NCI-H510A treated with DMSO at 0.1 percent for 48 hours (cell line): ENCODE measurements around the gene C10orf120.
A peak's percentile ranks its signal among the peaks of the same experiment; 100 is the strongest.

Experiments used
- DNase-seq: peaks from one replicate; lab custom pipeline; 2025; lab: John Stamatoyannopoulos, UW

C10orf120 gene

DNA sequence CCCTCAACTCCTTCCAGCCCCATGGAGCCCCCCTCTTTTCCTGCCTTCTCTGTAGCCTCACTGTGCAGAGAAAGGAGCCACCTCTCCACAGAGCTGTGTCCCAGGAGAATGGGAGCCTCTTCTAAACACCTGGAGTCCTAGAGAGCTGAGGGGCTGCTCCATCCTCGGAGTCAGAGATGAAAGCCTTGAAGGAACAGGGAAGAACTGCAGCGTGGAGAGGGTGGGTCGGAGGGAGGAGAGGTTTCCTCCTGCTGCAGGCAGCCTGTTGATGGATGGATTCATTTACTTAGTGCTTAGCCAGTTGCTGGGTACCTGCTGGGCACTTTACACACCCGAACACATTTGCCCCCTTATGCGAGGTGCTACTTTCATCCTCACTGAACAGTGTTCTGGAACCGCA lies 39.0 kb downstream of the C10orf120 start:
- no peak for DNase-seq

DNA sequence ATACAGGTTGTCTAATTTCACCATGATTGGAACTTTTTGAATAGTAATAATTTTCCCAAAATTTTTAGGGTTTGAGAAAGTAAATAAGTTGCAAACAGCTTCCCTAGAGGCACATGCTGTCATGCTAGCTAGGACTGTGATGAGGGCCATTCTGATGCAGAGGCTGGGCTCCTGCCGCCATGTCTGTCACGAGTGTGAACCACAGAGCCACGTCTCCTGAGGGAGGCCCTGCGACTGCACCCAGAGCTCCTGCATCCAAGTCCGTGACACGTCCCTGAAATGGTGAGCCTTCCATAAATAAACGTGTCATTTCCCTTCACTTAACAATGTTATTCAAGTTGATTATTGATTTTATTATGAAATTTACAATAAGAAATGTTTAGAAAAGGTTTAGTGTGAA lies 40.0 kb downstream of the C10orf120 start:
- DNase-seq = no peak

DNA sequence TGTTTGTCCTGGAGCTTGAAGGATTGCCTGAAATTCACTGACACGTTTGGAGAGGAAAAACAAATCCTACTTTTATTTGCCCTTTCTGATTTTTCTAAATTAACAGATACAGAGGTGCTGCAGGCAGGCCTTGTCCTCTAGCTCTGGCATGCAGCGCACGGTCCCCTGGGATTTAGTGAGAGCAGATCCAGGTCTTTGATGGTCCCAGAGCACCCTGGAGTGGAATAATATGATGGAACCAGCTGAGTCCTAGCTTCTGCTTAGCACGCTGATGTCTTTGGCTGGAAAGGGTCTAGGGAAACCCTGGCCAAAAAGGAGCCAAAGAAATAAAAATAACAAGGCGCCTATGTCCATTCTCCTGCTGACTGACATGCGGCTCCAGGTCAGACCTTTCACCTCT lies 40.5 kb downstream of the C10orf120 start:
- no peak for DNase-seq

DNA sequence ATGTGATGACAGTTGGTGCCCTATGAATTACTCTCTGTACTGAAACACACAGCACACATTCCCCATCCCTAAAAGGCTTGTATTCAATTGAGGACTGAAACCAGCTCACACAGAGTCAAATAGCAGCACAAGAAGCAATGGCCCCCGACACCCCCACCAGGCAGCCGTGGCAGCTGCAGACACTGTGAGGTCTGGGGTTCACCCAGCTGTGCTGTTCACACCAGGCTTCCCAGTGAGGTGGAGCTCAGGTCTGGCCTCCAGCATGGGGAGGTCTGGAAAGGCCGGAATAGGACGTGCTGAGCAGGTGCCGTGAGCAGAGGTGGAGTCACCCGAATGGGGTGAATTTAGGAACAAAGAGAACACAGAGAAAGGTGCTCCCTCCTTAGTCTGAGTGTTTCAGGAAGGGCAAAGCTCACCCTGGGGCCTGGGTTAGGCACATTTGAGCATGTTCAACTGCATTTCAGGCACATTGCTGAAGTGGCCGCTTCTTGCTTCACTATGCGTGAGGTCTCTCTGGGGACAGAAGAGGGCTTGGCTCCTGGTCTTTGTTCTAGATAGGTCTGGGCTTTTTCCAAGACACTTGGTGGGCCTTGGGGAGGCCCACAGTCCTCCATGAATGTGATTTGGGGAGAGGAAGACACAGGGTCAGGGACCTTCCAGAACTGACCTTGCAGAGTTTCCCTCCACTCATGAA lies 41.1 kb downstream of the C10orf120 start:
- no peak for DNase-seq

DNA sequence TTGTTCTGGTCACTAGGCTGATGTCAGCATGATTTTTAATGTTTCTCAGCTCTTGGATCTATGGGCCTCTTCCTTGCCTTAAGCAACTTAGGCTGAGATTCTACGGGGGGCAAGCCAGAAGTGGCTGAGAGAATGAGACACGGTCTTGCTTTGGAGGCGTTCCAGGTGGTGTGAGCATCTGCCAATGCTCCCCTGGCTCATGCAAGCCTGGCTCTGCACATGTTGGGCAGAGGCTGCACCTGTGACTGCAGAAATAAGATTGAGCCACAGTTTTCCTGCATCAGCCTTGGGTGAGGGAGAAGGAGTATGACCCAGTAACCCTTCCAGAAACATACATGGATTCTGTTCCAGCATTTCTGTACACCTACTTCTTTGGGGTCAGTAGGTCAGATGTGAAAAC lies 41.9 kb downstream of the C10orf120 start:
- no peak for DNase-seq

DNA sequence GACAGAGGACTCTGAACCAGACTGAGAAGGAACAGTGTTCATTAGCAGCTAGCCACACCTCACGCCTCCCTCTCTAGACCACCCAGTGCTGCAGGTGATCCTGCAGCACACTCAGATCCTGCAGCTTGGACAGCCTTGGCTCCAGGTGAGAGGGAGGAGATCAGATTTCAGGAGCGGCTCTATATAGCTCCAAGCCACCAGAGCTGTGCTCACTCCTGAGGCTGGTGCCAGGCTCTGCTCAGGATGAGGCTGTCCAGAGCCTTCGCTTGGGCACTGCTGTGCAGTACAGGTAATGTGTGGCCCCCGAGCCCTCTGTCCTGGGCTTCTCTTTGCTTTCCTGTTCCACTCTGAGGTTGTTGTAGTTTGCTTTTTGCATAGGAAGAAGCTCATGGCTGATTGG lies 42.4 kb downstream of the C10orf120 start:
- no peak for DNase-seq

DNA sequence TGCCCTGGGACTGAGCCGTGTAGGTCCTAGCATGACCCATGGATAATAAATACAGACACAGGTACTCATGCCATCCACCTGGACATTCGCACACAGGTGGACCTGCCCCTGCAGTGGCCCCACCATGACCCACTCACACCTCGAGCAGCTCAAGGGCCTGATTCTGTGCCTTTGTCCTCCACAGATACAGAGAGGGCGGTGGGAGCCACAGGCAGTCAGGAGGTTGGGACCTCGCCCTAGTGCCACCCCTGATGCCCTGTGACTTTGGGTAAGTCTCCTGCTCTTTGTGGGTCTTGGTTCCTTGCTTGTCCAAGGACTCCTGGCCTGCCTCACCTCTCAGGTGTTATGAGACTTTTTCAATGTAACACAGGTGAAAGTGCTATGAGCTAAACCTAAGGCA lies 42.9 kb downstream of the C10orf120 start:
- DNase-seq = no peak

DNA sequence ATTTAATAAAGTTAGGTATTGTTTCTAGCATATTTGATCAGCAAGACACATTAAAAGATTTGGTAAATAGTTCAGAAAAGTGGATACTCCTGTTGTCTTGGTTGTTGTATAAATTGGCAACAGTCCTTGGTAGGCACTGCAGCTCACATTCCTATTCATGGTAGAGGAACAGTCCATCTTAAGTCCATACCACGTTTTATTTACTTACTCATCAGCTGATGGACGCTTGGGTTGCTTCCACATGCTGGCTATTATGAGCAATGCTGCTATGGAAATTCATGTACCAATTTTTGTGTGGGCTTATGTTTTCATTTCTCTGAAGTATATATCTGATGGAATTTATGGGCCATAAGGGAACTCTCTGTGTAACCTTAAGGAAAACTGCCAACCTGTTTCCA lies 43.3 kb downstream of the C10orf120 start:
- no peak for DNase-seq

DNA sequence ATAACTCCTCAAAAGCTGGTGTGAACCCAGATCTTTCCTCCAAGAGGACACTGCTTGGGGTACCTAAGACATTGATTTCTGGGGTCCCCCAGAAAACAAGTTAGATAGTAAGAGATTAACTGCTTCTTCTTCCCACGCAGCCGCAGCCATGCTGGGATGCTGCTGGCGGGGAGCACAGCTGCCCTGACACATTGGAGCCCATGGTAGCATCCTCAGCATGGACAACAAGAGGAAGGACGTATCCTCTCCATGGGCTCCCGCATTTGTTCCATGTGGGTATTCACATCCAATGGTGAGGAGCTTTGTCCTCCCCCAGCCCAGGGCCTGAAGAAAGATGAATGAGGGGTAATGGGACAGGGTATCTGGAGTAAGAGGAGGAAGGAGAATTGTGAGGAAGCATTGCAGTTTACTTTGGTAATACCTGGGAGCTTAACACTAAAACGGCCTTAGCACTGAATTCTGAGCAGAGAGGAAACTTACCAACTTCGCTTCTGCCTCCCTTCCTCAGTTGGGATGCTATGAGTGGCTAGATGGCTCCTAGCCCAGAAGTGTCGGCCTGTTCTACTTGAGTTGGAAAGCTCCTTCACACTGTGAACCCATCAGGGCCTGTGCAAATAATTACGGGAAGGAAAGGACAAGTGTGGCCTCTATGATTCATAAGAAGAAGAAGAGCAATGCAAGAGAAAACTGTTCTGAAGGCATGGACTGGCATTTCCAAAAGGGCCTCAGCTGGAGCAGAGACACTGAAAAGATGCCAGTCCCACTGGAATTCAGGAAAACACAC lies 43.9 kb downstream of the C10orf120 start:
- no peak for DNase-seq

DNA sequence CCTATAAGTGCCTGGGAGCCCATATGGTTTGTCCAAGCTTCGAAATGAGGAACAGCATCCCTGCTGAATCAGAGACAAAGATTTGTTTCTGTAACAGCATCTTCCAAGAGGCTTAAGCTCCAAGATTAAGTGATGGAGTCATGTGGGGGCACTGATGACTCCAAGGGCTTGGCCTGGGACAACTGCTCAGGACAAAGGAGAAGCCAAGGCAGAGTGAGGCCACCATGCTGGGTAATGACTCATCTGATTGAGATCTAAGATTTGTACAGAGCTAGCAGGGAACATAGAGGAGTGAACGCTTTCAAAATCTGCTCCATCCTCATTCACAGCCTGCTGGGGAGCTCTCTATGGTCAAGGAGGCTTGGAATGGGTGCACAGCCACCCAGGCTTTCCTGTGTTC lies 49.3 kb downstream of the C10orf120 start:
- no peak for DNase-seq

DNA sequence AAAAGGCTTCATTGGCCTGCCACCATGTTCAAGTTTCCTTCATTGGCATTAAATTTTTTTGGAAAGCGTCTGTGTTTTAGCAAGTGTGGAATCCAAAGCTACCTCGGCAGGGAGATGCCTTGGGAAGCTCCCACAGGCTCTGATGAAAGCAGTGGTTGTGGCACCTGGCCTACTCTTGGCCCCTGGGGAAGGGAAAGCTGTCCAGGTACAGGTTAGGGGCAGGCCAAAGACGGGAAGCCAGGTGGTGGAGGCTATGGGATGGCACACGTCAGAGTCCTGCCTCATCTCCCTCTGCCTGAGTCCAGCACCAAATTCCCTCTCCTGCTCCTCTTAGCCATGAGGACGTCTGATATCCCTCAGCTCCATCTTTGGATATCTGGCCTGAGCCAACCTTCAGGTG lies 49.7 kb downstream of the C10orf120 start:
- DNase-seq = no peak

DNA sequence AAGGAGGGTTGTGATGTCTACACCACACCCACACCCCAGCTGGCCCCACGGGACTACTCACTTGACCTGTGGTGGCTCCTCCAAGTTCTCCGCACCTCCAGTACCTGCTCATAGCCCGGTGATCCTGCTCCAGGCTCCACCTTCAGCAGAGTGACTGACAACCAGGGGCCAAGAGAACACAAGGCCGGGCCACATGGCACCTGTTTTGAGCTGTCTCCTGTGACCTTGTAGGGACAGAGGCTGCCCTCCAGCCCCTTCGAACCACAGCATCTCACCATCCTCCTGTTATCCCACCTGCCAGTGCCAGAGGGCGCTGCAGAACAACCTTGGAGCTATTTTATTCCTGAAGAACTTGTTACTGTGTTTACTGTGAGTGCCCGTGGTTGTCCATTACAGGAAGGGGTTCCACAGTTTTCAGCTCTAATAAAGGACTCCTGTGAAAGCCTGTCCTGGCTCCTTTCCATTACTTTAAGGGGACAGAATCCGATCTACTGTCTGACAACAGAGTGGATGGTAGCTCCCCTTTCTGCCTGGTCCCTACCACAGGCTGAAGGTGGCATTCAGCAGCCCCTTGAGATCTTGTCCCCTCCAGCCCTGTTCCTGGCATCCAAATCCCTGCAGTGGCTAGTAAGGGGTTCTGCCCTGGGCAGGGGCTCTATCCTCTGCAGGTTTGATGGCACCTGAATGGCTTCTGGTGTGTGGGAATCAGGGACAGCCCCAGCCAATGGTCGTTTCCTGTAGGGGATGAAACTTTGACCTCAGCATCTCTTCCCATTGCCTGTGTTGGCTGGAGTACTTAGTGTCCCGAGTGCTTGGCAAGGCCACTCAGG lies 50.8 kb downstream of the C10orf120 start:
- DNase-seq = peak; percentile 56
